Lung (tissue), 16 donors: ENCODE data around the gene TMEM44. TPM values are rescaled to one million over a fixed set of nuclear protein-coding genes. Genes with fewer than 3 reads are reported as not detected.
A peak's percentile ranks its signal among the peaks of the same experiment; 100 is the strongest.

Experiments
- ATAC-seq: fragments of 200-7000 bp; cut with Tn5 transposase; one replicate; pipeline ENCODE4 v1.9.1; 2020; ENCODE audit warnings: moderate number of reproducible peaks; ENCODE audit not compliant: insufficient read depth, low FRiP score
- DNase-seq, 3 donors: peaks; one replicate each; pipeline ENCODE4 v3.0.0-alpha.2; 2013 to 2017
- H3K27ac ChIP-seq, 2 donors: one replicate each; pipeline ENCODE4 v1.5.1; 2013; ENCODE audit warnings: mild to moderate bottlenecking in 2 of 2, moderate library complexity in 2 of 2, control low read depth in 1 of 2, inconsistent platforms in 1 of 2, low read depth in 1 of 2, low read length in 1 of 2
- H3K27me3 ChIP-seq, 3 donors: one replicate each; pipeline ENCODE4 v1.5.1; 2013; ENCODE audit warnings: low read length in 2 of 3; ENCODE audit not compliant: control insufficient read depth in 3 of 3, insufficient read depth in 3 of 3
- H3K36me3 ChIP-seq, 4 donors: one replicate each; pipeline ENCODE4 v1.5.1; 2013; ENCODE audit warnings: low read length in 4 of 4, mild to moderate bottlenecking in 1 of 4, moderate library complexity in 1 of 4; ENCODE audit not compliant: control insufficient read depth in 4 of 4, insufficient read depth in 4 of 4
- H3K4me1 ChIP-seq, 5 donors: one replicate each; pipeline ENCODE4 v1.5.1; 2013; ENCODE audit warnings: low read length in 5 of 5, mild to moderate bottlenecking in 2 of 5, moderate library complexity in 1 of 5; ENCODE audit not compliant: control insufficient read depth in 5 of 5, insufficient read depth in 5 of 5
- H3K4me3 ChIP-seq: one replicate; pipeline ENCODE4 v1.5.1; 2013; ENCODE audit warnings: mild to moderate bottlenecking, control low read depth, moderate library complexity
- H3K9ac ChIP-seq, 2 donors: one replicate each; pipeline ENCODE4 v1.5.1; 2013; ENCODE audit warnings: low read length in 2 of 2, control low read depth in 1 of 2; ENCODE audit not compliant: insufficient read depth in 1 of 2
- H3K9me3 ChIP-seq, 4 donors: one replicate each; pipeline ENCODE4 v1.5.1; 2013; ENCODE audit warnings: low read length in 3 of 4, mild to moderate bottlenecking in 1 of 4, moderate library complexity in 1 of 4; ENCODE audit not compliant: control insufficient read depth in 4 of 4, insufficient read depth in 3 of 4
- WGBS, 2 donors: extraction: QIAGEN DNeasy Blood & Tissue Kit; methylation state at CpG; one replicate each; pipeline ENCODE4 v1.1.7; 2013; 5-methylcytosine and 5-hydroxymethylcytosine counted together
- long read RNA-seq, 5 donors: transcript quantifications; one replicate each; lab custom pipeline, GENCODE V29; 2026
- polyA plus RNA-seq, 2 donors: library from polyadenylated mRNA; stranded (reverse); fragments of 200-250 nt; gene quantifications; one replicate each; pipeline ENCODE4 v1.2.1, GENCODE V29; 2013
- total RNA-seq, 2 donors: library from RNA; depleted of rRNA in 1 of 2; stranded (reverse); fragments of >200 nt in 1 of 2; gene quantifications; one replicate each; pipeline ENCODE4 v1.2.1, GENCODE V29; 2014 to 2021
- TF ChIP-seq, protein P1 (sequence below): IDR thresholded peaks from 2 replicates; pipeline ENCODE4 v1.5.1; 2012; ENCODE audit warnings: mild to moderate bottlenecking; ENCODE audit errors: control extremely low read depth, extremely low read depth
- donor health status: control.
- donor health status: control.
- donor health status: Bipolar disorder and iron deficiency.
- donor health status: healthy.
- donor health status: DM: yes; HTN: yes; CAD: no.

TMEM44 gene, protein sequence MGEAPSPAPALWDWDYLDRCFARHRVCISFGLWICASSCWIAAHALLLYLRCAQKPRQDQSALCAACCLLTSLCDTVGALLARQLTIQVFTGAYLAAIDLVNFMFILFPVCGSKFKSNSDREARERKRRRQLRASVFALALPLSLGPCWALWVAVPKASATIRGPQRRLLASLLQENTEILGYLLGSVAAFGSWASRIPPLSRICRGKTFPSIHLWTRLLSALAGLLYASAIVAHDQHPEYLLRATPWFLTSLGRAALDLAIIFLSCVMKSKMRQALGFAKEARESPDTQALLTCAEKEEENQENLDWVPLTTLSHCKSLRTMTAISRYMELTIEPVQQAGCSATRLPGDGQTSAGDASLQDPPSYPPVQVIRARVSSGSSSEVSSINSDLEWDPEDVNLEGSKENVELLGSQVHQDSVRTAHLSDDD
- 10 to 100 TPM; 16.6 to 17.7 TPM for total RNA-seq
- polyA plus RNA-seq, result 10 to 100 TPM; 10.4 to 23.5 TPM
- long read RNA-seq, donor 1, partial matches to known transcripts, result 0 of 2 reads
- long read RNA-seq, donor 1, other reads (novel, unspliced or antisense), result 0 of 2 reads
- long read RNA-seq, donor 2, partial matches to known transcripts, result 0 of 1 reads
- long read RNA-seq, donor 2, other reads (novel, unspliced or antisense), result 0 of 1 reads
- long read RNA-seq, donor 3, partial matches to known transcripts, result 0 of 2 reads
- long read RNA-seq, donor 3, other reads (novel, unspliced or antisense), result 0 of 2 reads
- long read RNA-seq, donor 4, partial matches to known transcripts, result 0 of 2 reads
- long read RNA-seq, donor 4, other reads (novel, unspliced or antisense), result 0 of 2 reads
- long read RNA-seq, donor 5, partial matches to known transcripts, result 0 of 6 reads
- long read RNA-seq, donor 5, other reads (novel, unspliced or antisense), result 0 of 6 reads

DNA sequence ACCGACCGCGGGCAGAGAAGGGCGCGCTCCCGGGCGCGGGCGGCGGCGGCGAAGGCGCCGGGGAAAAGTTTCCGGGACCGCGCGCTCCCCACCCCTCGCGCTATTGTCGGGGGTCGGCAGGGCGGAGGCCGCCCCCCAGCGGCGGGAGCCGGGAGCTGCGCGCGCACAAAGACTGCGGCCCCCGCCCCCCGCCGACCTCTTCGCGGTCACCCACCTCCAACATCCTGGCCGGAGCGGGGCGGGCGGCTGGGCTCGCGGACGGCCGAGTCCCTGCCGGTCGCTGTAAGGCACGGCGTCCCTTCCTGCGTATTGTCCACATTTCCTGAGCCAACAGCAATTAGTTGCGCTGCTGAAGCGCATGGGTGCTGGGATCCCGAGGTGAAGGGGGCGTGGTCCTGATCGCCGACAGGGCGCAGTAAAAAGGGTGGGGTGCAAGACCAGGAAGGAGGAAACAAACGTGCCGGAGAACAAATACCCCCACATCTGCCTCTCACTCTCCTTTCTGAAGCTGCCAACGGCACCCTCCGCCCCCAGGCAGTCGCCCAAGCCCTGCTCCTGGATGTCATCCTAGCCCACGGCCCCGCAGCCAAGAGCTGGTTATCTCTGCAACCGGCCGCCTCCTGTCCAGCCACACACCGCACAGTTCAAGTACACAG, at the start of gene TMEM44:
TSS of gene TMEM44 (minus strand) at position 71 of the 656 bp plus-strand sequence. CDS start 204 bp downstream, outside the sequence.
- Histone ChIP-seq H3K9me3 (peaks cover 0 to 8% (median 1%) of the 10 kb centered on the region in 4 donors), H3K4me1 (peaks cover 0 to 6% (median 0%) of the 10 kb centered on the region in 5 donors), H3K27me3 (no peaks in the 10 kb centered on the region), H3K4me3 (peak within 1 kb of the TSS; percentile 62), H3K9ac (peak within 1 kb of the TSS; percentile 2 to 67), H3K27ac (peak within 1 kb of the TSS; percentile 72 to 86), H3K36me3 (peaks cover 0 to 16% (median 1%) of the 10 kb centered on the region in 4 donors)
- ATAC-seq, result peak; percentile 77
- 0 to 1% methylated on average over 45 to 66 of the region's 66 CpGs for WGBS, 2 donors
- DNase-seq, result peak; percentile 82 to 88 (median 83)
- TF ChIP-seq, protein P1, sequence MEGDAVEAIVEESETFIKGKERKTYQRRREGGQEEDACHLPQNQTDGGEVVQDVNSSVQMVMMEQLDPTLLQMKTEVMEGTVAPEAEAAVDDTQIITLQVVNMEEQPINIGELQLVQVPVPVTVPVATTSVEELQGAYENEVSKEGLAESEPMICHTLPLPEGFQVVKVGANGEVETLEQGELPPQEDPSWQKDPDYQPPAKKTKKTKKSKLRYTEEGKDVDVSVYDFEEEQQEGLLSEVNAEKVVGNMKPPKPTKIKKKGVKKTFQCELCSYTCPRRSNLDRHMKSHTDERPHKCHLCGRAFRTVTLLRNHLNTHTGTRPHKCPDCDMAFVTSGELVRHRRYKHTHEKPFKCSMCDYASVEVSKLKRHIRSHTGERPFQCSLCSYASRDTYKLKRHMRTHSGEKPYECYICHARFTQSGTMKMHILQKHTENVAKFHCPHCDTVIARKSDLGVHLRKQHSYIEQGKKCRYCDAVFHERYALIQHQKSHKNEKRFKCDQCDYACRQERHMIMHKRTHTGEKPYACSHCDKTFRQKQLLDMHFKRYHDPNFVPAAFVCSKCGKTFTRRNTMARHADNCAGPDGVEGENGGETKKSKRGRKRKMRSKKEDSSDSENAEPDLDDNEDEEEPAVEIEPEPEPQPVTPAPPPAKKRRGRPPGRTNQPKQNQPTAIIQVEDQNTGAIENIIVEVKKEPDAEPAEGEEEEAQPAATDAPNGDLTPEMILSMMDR, result peak; percentile 28

DNA sequence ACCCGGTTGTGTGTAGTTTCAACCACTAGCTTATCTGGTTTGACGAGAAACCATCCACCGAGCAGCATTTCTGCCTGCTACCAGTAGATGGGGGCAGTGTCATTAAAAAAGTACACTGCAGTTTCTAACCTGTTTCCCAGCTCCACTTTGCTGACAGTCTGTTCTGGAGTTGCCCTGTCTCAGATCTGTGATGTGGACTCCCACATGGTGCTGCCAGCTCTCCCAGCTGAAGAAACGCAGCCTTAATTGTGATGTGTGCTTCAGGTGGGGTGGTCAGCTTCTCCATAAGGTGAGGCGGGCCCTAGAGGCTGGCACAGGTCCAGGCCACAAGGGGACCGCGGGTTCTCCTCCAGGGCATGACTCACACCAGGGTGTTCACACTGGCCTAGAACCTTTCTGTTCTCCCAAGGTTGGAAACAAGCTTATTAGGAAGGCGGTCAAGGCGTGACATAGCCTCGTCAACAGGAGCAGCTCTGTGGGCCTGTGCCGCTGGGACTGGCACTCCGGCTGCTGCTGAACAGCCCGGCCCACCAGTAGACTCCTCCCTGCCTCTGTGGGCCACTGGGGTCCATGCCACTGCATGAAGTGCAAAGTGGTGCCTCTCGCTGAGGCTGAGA, 49.6 kb upstream of the TMEM44 start:
- TF ChIP-seq, protein P1, result peak; percentile 89
- H3K27me3 ChIP-seq, result peaks cover 0 to 6% (median 0%) of the 10 kb centered on the region in 3 donors
- H3K36me3 ChIP-seq, result peaks cover 0 to 9% (median 2%) of the 10 kb centered on the region in 4 donors
- WGBS, 2 donors, result 38 to 40% methylated on average over 14 of the region's 14 CpGs
- no peaks in the 10 kb centered on the region for H3K9me3 ChIP-seq
- H3K27ac ChIP-seq, result peak overlapping the region in 1 of 2 donors; percentile 34
- DNase-seq (peak; percentile 88 to 94 (median 91)), ATAC-seq (peak; percentile 62)
- no peak overlapping the region for H3K4me3 ChIP-seq
- H3K9ac ChIP-seq, result no peak overlapping the region
- peaks cover 0 to 14% (median 0%) of the 10 kb centered on the region in 5 donors for H3K4me1 ChIP-seq

DNA sequence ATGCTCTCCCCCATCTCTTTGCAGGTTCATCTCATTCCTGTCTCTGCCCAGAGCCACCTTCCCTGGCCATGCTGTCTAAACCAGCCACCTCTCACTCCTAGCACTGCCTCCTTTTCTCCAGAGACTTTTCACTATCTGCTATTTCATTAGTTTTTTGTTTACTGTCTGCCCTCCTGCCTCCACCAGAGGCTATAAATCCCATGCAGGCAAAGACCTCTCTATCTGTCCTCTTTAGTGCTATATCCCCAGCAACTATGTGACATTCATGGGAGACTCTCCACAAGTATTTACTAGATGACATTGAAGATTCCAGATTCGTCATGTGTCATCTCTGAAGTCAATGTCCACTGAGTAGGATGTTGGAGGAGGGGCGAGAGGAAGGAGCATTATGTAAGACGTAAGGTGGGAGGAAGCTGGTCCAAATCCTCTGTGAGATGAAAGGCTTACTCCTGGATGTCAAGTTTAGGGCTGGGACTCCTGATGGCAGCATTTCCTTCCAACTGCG, 49.0 kb upstream of the TMEM44 start:
- WGBS, 2 donors, result 24 to 25% methylated on average over 4 of the region's 4 CpGs
- H3K27ac ChIP-seq, result no peak overlapping the region
- H3K4me3 ChIP-seq, result no peak overlapping the region
- ATAC-seq (no peak), DNase-seq (no peak)
- TF ChIP-seq, protein P1, result no peak
- H3K27me3 ChIP-seq, result peaks cover 0 to 6% (median 0%) of the 10 kb centered on the region in 3 donors
- H3K36me3 ChIP-seq, result peaks cover 0 to 4% (median 1%) of the 10 kb centered on the region in 4 donors
- H3K9me3 ChIP-seq, result no peaks in the 10 kb centered on the region
- peaks cover 0 to 9% (median 0%) of the 10 kb centered on the region in 5 donors for H3K4me1 ChIP-seq
- no peak overlapping the region for H3K9ac ChIP-seq
